Breast epithelium (tissue), 3 donors: ENCODE results near the gene PADI4.

Experiments used
- POLR2AphosphoS5 ChIP-seq, 3 donors: sonication (generic); formaldehyde crosslinking; IDR thresholded peaks; one replicate each; pipeline ENCODE4 v1.6.1; 2017; ENCODE audit warnings: antibody characterized with exemption in 3 of 3
- TF ChIP-seq, protein P1 (sequence below), 3 donors: fragments of 450-650 bp; IDR thresholded peaks; one replicate each; pipeline ENCODE4 v1.5.1; 2016 to 2017; ENCODE audit warnings: antibody characterized with exemption in 3 of 3, mild to moderate bottlenecking in 3 of 3, moderate library complexity in 3 of 3

- TF ChIP-seq, protein P1, sequence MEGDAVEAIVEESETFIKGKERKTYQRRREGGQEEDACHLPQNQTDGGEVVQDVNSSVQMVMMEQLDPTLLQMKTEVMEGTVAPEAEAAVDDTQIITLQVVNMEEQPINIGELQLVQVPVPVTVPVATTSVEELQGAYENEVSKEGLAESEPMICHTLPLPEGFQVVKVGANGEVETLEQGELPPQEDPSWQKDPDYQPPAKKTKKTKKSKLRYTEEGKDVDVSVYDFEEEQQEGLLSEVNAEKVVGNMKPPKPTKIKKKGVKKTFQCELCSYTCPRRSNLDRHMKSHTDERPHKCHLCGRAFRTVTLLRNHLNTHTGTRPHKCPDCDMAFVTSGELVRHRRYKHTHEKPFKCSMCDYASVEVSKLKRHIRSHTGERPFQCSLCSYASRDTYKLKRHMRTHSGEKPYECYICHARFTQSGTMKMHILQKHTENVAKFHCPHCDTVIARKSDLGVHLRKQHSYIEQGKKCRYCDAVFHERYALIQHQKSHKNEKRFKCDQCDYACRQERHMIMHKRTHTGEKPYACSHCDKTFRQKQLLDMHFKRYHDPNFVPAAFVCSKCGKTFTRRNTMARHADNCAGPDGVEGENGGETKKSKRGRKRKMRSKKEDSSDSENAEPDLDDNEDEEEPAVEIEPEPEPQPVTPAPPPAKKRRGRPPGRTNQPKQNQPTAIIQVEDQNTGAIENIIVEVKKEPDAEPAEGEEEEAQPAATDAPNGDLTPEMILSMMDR (IDR thresholded peaks at IDR 0.05) = no peak
- no peak for TF ChIP-seq POLR2AphosphoS5 (IDR thresholded peaks at IDR 0.05)
Observed at GRCh38 chr1:17281775-17282181, 26.2 kb upstream of the PADI4 start.
